GOT3 (cell line): ENCODE measurements around the gene NRARP.

Source experiments
- DNase-seq: peaks from one replicate; lab custom pipeline; 2025; ENCODE audit warnings: mixed read lengths; lab: John Stamatoyannopoulos, UW

The NRARP gene

GRCh38 chr9:137256856-137257255, 45.2 kb downstream of the NRARP start:
- DNase-seq: no peak

- DNase-seq: no peak
These were observed 45.7 kb downstream of the NRARP start for GRCh38 chr9:137256362-137256761.

- DNase-seq: no peak
These were observed 46.5 kb downstream of the NRARP start for GRCh38 chr9:137255448-137256114.

GRCh38 chr9:137254624-137255447, 47.2 kb downstream of the NRARP start, which contains the start of gene NELFB:
NELFB (plus strand) TSS chr9:137255327.
- DNase-seq: peak; percentile 85

- DNase-seq: no peak
These were observed 48.1 kb downstream of the NRARP start for GRCh38 chr9:137253717-137254623.

GRCh38 chr9:137252555-137253506, 49.2 kb downstream of the NRARP start:
- DNase-seq: no peak

- no peak for DNase-seq
These were observed 50.4 kb downstream of the NRARP start for GRCh38 chr9:137251490-137252268.

- DNase-seq: no peak
These were observed 50.9 kb downstream of the NRARP start, which contains the start of gene STPG3 for GRCh38 chr9:137251194-137251461. STPG3 (plus strand) TSS chr9:137251286; CDS start chr9:137251287, 1 bp downstream.

GRCh38 chr9:137250329-137251193, 51.5 kb downstream of the NRARP start:
- no peak for DNase-seq
